ENCODE measurements around the gene TSPYL1.

The TSPYL1 gene

DNA sequence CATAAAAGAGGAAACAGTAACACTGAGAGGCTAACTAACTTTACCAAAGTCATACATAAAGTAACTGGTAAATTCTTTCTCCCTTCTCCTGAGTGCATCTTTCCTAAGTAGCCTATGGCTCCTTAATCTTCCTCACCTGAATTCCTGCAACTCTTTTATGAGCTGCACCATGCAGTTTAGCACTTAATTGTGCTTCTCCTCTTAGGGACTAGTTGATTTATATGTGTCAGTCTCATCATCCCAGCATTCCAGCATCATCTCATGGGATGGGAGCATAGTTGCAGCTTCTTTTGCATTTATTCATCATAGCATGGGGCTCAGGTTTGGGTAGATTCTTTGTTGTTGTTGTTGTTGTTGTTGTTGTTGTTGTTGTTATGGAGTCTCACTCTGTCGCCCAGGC lies 3.5 kb upstream of the TSPYL1 start (continued):
- TF ChIP-seq, protein P1, sequence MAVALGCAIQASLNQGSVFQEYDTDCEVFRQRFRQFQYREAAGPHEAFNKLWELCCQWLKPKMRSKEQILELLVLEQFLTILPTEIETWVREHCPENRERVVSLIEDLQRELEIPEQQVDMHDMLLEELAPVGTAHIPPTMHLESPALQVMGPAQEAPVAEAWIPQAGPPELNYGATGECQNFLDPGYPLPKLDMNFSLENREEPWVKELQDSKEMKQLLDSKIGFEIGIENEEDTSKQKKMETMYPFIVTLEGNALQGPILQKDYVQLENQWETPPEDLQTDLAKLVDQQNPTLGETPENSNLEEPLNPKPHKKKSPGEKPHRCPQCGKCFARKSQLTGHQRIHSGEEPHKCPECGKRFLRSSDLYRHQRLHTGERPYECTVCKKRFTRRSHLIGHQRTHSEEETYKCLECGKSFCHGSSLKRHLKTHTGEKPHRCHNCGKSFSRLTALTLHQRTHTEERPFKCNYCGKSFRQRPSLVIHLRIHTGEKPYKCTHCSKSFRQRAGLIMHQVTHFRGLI (tag by site-specific recombination; IDR thresholded peaks at IDR 0.05), result no peak
- TF ChIP-seq ZNF624 (tag by site-specific recombination; IDR thresholded peaks at IDR 0.05), result no peak

DNA sequence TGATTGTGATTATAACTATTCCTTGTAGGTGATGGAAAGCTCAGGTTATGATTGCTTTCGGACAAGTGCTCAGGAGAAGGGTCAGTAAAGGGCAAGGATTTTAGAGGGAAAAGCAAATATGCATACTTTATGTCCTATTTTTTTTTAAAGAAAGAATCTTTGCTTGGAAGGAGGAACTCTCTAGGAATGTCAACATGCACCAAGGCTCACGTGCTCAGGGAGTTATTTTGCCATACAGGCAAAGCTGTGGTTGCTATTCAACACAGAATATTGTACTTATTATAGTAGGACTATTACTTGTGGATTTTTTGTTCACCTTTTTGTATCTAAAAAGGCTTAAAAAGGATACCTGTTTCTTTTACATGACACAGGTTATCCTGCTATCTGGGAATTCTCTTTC lies 3.0 kb upstream of the TSPYL1 start:
- CTCF ChIA-PET, result interaction anchor here (0.6 to 1.6 kb wide), 7 partner anchors 13 to 278 kb away, joined by 3 to 14 read pairs (median 3); partner anchors contain the start of gene DSE
- H3K4me1 ChIP-seq (ENCODE audit: control insufficient read depth, insufficient read depth, low read length), result no peaks in the 10 kb centered on the region

DNA sequence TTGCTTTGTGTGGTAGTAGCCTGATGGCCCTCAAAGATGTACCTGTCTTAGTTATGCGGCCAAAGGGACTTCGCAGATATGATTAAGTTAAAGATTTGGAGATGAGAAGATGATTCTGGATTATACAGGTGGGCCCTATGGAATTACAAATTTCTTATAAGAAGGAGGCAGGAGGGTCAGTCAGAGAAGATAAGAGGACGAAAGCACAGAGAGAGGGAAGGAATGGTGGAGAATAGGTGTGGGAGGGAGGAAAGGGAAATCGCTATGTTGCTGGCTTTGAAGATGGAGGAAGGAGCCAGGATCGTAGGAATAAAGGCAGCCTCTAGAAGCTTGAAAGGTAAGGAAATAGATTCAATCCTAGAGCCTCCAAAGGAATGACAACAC lies 1.2 kb upstream of the TSPYL1 start:
- ChIA-PET POLR2A (interaction anchor here (1.5 to 4.7 kb wide), 4 partner anchors 12 to 291 kb away, joined by 3 to 31 read pairs (median 22); partner anchors contain the start of genes FRK, RWDD1 and TSPYL4), CTCF (interaction anchor here (0.6 to 5.4 kb wide), 8 partner anchors 8 to 364 kb away, joined by 3 to 78 read pairs (median 8); no protein-coding TSS in a partner anchor)
- Histone ChIP-seq H3K9me3 (ENCODE audit: control insufficient read depth, insufficient read depth, low read depth, low read length) (no peaks in the 10 kb centered on the region), H3K36me3 (ENCODE audit: control insufficient read depth in 2 of 2, insufficient read depth in 1 of 2, low read length in 2 of 2) (peaks cover 4 to 29% of the 10 kb centered on the region in 2 experiments; a peak in 2 of 3 replicates), H3K4me3 (ENCODE audit: low read depth, low read length) (no peak overlapping the region), H3K27ac (ENCODE audit: extremely low read depth, low read depth, low read length) (no peak overlapping the region), H3K4me1 (ENCODE audit: control insufficient read depth, insufficient read depth, low read length) (peaks cover 4% of the 10 kb centered on the region; the same call in 1 of the 2 replicates)
- TF ChIP-seq ZNF266 (tag by site-specific recombination; IDR thresholded peaks at IDR 0.05; ENCODE audit: low read depth), result no peak
- TF ChIP-seq ZNF221 (tag by site-specific recombination; IDR thresholded peaks at IDR 0.05; ENCODE audit: borderline replicate concordance), result no peak
- TF ChIP-seq ZNF2 (tag by site-specific recombination; IDR thresholded peaks at IDR 0.05), result no peak
- no peak for TF ChIP-seq ZNF335 (tag by site-specific recombination; conservative IDR thresholded peaks at IDR 0.05)
- TF ChIP-seq ZEB2 (tag by site-specific recombination; IDR thresholded peaks at IDR 0.05), result no peak
- TF ChIP-seq ZFP41 (tag by site-specific recombination; IDR thresholded peaks at IDR 0.05; ENCODE audit: borderline replicate concordance), result no peak
- TF ChIP-seq ZBTB20 (tag by site-specific recombination; IDR thresholded peaks at IDR 0.05), result no peak
- no peak for TF ChIP-seq ZFHX2 (tag by site-specific recombination; conservative IDR thresholded peaks at IDR 0.05)
- TF ChIP-seq ZNF549 (tag by site-specific recombination; IDR thresholded peaks at IDR 0.05), result no peak

More for the DNA sequence above, 3.0 kb upstream of the TSPYL1 start:
- no peak for TF ChIP-seq ZNF324 (tag by site-specific recombination; IDR thresholded peaks at IDR 0.05)
- TF ChIP-seq, protein P2, sequence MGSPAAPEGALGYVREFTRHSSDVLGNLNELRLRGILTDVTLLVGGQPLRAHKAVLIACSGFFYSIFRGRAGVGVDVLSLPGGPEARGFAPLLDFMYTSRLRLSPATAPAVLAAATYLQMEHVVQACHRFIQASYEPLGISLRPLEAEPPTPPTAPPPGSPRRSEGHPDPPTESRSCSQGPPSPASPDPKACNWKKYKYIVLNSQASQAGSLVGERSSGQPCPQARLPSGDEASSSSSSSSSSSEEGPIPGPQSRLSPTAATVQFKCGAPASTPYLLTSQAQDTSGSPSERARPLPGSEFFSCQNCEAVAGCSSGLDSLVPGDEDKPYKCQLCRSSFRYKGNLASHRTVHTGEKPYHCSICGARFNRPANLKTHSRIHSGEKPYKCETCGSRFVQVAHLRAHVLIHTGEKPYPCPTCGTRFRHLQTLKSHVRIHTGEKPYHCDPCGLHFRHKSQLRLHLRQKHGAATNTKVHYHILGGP (tag by site-specific recombination; IDR thresholded peaks at IDR 0.05), result peak; percentile 53
- POLR2A ChIA-PET, result no interaction called here
- Histone ChIP-seq H3K9me3 (ENCODE audit: control insufficient read depth, insufficient read depth, low read depth, low read length) (no peaks in the 10 kb centered on the region), H3K27ac (ENCODE audit: extremely low read depth, low read depth, low read length) (no peak overlapping the region), H3K4me3 (ENCODE audit: low read depth, low read length) (no peak overlapping the region), H3K36me3 (ENCODE audit: control insufficient read depth in 2 of 2, insufficient read depth in 1 of 2, low read length in 2 of 2) (peaks cover 3 to 14% of the 10 kb centered on the region in 2 experiments; a peak in 2 of 3 replicates)

DNA sequence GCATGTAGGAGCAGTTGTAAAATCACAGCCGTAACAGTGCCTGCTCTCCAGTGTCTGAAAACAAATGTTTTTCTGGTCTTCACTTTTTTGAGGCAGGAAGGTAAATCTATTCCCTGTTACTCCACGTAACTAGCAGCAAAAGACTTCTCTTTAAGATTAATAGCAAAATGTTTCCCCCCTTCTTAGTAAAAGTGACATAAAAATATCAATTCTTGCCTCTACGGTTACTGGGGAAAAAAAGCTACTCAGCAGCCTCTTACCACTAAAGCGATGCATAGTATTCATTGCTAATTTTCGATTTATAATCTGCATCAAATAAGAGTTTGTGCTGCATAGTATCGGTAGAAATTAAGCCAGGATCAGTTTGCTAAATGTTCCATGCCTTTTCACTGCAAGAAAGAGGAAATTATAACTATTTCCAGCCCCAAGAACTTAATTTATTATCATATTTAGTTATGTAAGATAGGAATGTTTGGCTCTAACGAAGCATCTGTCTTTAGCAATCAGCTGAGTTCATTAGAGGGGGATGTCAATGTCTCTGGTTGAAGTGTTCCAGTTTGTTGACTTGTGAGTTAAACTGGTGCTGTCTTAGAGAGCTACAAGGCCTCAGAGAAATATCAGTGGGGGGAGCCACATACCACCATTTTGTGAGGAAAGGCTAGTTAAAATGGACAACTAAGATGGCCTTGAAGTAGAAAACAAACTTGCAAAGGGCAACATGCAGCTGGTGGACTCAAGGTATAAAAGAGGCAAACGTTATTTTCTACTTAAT lies 617 bp upstream of the TSPYL1 start:
- H3K27ac ChIP-seq (ENCODE audit: extremely low read depth, low read depth, low read length), result peak overlapping the region; percentile 94
- no peaks in the 10 kb centered on the region for H3K9me3 ChIP-seq (ENCODE audit: control insufficient read depth, insufficient read depth, low read depth, low read length)
- POLR2A ChIA-PET, result interaction anchor here (0.6 to 4.7 kb wide), 16 partner anchors 10 to 336 kb away, joined by 3 to 31 read pairs (median 4); partner anchors contain the start of genes DSE, FRK, RSPH4A and RWDD1
- CTCF ChIA-PET, result interaction anchor here (0.5 to 5.4 kb wide), 16 partner anchors 9 to 387 kb away, joined by 3 to 78 read pairs (median 4); partner anchors contain the start of gene CALHM5
- H3K36me3 ChIP-seq (ENCODE audit: control insufficient read depth in 2 of 2, insufficient read depth in 1 of 2, low read length in 2 of 2), result peaks cover 6 to 29% of the 10 kb centered on the region in 2 experiments; a peak in 2 of 3 replicates
- H3K4me1 ChIP-seq (ENCODE audit: control insufficient read depth, insufficient read depth, low read length), result peaks cover 4% of the 10 kb centered on the region; the same call in 1 of the 2 replicates
- peak overlapping the region; percentile 97 for H3K4me3 ChIP-seq (ENCODE audit: low read depth, low read length)
- TF ChIP-seq ZNF146 (tag by site-specific recombination; IDR thresholded peaks at IDR 0.05) (no peak), YY1 (tag by site-specific recombination; IDR thresholded peaks at IDR 0.05) (peak; percentile 73), ZFP69B (tag by site-specific recombination; IDR thresholded peaks at IDR 0.05) (no peak), ZNF335 (tag by site-specific recombination; conservative IDR thresholded peaks at IDR 0.05) (0 out of 2 replicates have a peak, but pooled peaks have one; percentile 29), ZNF626 (tag by site-specific recombination; IDR thresholded peaks at IDR 0.05) (peak; percentile 27; the same call in 1 of the 2 replicates), ZNF292 (tag by site-specific recombination; IDR thresholded peaks at IDR 0.05; ENCODE audit: borderline replicate concordance, low read depth) (no peak)
- TF ChIP-seq, protein P3, sequence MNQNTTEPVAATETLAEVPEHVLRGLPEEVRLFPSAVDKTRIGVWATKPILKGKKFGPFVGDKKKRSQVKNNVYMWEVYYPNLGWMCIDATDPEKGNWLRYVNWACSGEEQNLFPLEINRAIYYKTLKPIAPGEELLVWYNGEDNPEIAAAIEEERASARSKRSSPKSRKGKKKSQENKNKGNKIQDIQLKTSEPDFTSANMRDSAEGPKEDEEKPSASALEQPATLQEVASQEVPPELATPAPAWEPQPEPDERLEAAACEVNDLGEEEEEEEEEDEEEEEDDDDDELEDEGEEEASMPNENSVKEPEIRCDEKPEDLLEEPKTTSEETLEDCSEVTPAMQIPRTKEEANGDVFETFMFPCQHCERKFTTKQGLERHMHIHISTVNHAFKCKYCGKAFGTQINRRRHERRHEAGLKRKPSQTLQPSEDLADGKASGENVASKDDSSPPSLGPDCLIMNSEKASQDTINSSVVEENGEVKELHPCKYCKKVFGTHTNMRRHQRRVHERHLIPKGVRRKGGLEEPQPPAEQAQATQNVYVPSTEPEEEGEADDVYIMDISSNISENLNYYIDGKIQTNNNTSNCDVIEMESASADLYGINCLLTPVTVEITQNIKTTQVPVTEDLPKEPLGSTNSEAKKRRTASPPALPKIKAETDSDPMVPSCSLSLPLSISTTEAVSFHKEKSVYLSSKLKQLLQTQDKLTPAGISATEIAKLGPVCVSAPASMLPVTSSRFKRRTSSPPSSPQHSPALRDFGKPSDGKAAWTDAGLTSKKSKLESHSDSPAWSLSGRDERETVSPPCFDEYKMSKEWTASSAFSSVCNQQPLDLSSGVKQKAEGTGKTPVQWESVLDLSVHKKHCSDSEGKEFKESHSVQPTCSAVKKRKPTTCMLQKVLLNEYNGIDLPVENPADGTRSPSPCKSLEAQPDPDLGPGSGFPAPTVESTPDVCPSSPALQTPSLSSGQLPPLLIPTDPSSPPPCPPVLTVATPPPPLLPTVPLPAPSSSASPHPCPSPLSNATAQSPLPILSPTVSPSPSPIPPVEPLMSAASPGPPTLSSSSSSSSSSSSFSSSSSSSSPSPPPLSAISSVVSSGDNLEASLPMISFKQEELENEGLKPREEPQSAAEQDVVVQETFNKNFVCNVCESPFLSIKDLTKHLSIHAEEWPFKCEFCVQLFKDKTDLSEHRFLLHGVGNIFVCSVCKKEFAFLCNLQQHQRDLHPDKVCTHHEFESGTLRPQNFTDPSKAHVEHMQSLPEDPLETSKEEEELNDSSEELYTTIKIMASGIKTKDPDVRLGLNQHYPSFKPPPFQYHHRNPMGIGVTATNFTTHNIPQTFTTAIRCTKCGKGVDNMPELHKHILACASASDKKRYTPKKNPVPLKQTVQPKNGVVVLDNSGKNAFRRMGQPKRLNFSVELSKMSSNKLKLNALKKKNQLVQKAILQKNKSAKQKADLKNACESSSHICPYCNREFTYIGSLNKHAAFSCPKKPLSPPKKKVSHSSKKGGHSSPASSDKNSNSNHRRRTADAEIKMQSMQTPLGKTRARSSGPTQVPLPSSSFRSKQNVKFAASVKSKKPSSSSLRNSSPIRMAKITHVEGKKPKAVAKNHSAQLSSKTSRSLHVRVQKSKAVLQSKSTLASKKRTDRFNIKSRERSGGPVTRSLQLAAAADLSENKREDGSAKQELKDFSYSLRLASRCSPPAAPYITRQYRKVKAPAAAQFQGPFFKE (tag by site-specific recombination; IDR thresholded peaks at IDR 0.05; ENCODE audit: borderline replicate concordance), result no peak

Measured in HEK293 (cell line).